Measurements from ENCODE around the gene CFAP161. TPM values are rescaled to one million over a fixed set of nuclear protein-coding genes. Genes with fewer than 3 reads are reported as not detected.
"Not testable (repeated sequence)": the region's sequence is repeated elsewhere in the genome, so short reads cannot be mapped to it uniquely, and the experiment has no call there.

The CFAP161 gene
- total RNA-seq, 3 donors from 2014 or later: 0.54 TPM; not detected in 2

DNA sequence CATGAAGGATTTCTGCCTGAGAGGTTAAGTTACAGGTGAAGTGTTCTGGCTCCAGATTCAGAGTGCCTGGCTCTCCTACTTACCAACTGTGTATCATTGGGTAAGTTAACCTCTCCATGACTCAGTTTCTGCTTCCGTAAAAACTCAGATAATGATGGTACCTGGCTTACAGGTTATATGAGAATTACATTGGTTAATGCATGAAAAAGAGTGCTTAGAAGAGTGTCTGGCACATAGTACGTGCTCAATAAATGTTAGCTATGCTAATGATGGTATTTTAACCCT lies 23.8 kb downstream of the CFAP161 start:
- Histone ChIP-seq H3K4me3 (no peak overlapping the region), H3K36me3 (ENCODE audit: low read depth) (no peaks in the 10 kb centered on the region), H3K9me3 (no peaks in the 10 kb centered on the region), H3K4me1 (ENCODE audit: low read depth) (no peaks in the 10 kb centered on the region)
- intact Hi-C loops (cut with DNase I, micrococcal nuclease): no loop called here
- DNase-seq: no peak
- no peak for ATAC-seq
- TF ChIP-seq CTCF (IDR thresholded peaks at IDR 0.05): no peak

DNA sequence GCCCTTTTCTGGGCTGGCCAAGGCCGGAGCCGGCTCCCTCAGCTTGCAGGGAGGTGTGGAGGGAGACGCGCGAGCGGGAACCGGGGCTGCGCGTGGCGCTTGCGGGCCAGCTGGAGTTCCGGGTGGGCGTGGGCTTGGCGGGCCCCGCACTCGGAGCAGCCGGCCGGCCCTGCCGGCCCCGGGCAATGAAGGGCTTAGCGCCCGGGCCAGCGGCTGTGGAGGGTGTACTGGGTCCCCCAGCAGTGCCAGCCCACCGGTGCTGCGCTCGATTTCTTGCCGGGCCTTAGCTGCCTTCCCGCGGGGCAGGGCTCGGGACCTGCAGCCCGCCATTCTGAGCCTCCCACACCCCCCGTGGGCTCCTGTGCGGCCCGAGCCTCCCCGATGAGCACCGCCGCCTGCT lies 24.5 kb downstream of the CFAP161 start:
- H3K36me3 ChIP-seq (ENCODE audit: low read depth); intact Hi-C loops (cut with DNase I, micrococcal nuclease); ATAC-seq; H3K4me1 ChIP-seq (ENCODE audit: low read depth); DNase-seq; H3K9me3 ChIP-seq; H3K4me3 ChIP-seq: not testable (repeated sequence)

DNA sequence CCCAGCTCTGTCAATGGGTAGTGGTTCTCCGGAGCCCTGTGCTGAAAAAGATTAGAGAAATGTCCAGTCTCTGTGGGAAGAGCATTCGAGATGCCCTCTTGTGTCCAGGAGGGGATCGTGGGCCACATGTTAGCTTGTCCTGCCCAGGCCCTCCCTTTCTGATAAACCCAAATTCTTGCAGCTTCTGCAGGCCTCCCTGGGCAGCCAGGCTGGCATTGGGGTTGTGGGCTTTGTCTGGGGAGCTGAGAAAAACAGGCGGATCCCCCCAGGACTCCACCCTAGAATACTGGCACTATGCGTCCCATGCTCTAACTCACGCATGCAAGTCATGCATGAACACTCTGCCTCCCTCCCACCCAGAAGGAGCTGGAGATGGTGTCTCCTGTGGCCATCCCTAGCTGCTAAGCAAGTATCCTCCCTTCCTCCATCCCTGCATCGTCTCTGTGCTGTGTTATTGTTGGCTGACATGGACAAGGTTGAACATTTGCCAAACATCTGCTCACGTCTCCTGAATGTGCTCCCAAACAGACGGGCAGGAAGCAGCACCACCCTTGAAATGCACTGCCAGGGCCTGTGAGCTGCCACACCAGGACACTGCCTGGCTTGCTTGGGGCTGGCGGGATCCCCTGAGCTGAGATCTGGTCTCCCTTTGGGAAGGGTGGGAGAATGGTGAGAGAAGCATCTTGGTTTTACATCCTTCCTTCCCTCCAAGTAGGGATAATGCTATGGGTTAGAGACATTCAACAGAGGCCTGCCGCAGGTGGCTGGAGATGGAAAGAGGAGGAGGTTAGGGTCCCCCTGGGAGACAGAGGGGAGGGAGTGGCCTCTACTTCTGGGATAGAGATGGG lies 26.5 kb downstream of the CFAP161 start:
- peak; percentile 28 for ATAC-seq
- peak in 1 of 3 donors; percentile 14 for DNase-seq
- intact Hi-C loops (cut with DNase I, micrococcal nuclease): loop anchor here in 1 of 2 donors (10.0 kb wide), 1 partner anchor 104 kb away; no protein-coding TSS in a partner anchor
- Histone ChIP-seq H3K9me3 (no peaks in the 10 kb centered on the region), H3K4me3 (no peak overlapping the region), H3K4me1 (ENCODE audit: low read depth) (no peaks in the 10 kb centered on the region), H3K36me3 (ENCODE audit: low read depth) (no peaks in the 10 kb centered on the region)
- no peak for TF ChIP-seq CTCF (IDR thresholded peaks at IDR 0.05)

DNA sequence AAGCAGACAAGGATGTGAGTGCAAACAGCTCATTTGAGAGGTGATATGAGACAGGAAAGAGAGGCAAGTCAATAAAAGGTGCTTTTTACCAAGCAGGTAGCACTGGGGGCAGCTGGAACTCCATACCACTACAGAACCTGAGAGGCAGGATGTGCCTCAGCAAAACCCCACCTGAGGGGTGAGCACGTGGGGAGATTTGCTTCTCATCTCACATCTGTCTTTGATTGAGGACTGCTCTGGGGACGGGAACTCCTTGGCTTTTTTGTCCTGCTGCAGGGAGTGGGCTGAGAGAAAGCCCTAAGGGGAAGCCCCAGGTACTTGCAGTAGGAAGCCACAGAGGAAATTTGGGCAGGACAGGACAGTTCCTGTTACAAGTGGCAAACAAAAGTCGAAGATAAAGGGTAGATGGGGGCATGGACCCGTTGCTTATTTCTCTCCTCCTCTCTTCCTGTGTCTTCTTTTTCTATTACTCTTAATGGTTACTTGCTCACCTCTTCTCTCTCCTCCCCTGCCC lies 27.1 kb downstream of the CFAP161 start:
- H3K36me3 ChIP-seq (ENCODE audit: low read depth): no peaks in the 10 kb centered on the region
- H3K4me3 ChIP-seq: no peak overlapping the region
- no peaks in the 10 kb centered on the region for H3K4me1 ChIP-seq (ENCODE audit: low read depth)
- intact Hi-C loops (cut with DNase I, micrococcal nuclease): loop anchor here in 1 of 2 donors (10.0 kb wide), 1 partner anchor 104 kb away; no protein-coding TSS in a partner anchor
- TF ChIP-seq CTCF (IDR thresholded peaks at IDR 0.05): no peak
- ATAC-seq: no peak
- H3K9me3 ChIP-seq: no peaks in the 10 kb centered on the region
- no peak for DNase-seq

GRCh38 chr15:81161851-81162250 lies 27.8 kb downstream of the CFAP161 start:
- Histone ChIP-seq H3K4me1 (ENCODE audit: low read depth) (no peaks in the 10 kb centered on the region), H3K4me3 (no peak overlapping the region), H3K36me3 (ENCODE audit: low read depth) (no peaks in the 10 kb centered on the region), H3K9me3 (no peaks in the 10 kb centered on the region)
- TF ChIP-seq CTCF (IDR thresholded peaks at IDR 0.05): no peak
- DNase-seq (no peak), ATAC-seq (no peak)
- intact Hi-C loops (cut with DNase I, micrococcal nuclease): loop anchor here in 1 of 2 donors (10.0 kb wide), 1 partner anchor 103 kb away; no protein-coding TSS in a partner anchor
